Ectodermal cell (in vitro differentiated cells): ENCODE results near the gene RFC2.
A peak's percentile ranks its signal among the peaks of the same experiment; 100 is the strongest.

Experiments
- H3K27ac ChIP-seq: 2 replicates; pipeline ENCODE4 v1.7.0; 2013; ENCODE audit warnings: mild to moderate bottlenecking, low read depth, low read length; ENCODE audit not compliant: insufficient read depth, poor library complexity, severe bottlenecking
- H3K27me3 ChIP-seq: 2 replicates; pipeline ENCODE4 v1.7.0; 2013; ENCODE audit warnings: mild to moderate bottlenecking, low read length; ENCODE audit not compliant: insufficient read depth, control insufficient read depth, poor library complexity, severe bottlenecking
- H3K36me3 ChIP-seq: one replicate; pipeline ENCODE4 v1.7.0; 2013; ENCODE audit warnings: low read length; ENCODE audit not compliant: control insufficient read depth, insufficient read depth
- H3K4me1 ChIP-seq: one replicate; pipeline ENCODE4 v1.7.0; 2013; ENCODE audit warnings: low read length; ENCODE audit not compliant: control insufficient read depth, insufficient read depth
- H3K4me3 ChIP-seq: 2 replicates; pipeline ENCODE4 v1.7.0; 2013; ENCODE audit warnings: low read depth, low read length, control low read depth; ENCODE audit not compliant: insufficient read depth
- H3K9me3 ChIP-seq: 2 replicates; pipeline ENCODE4 v1.7.0; 2013; ENCODE audit warnings: mild to moderate bottlenecking, low read length, moderate library complexity; ENCODE audit not compliant: control insufficient read depth
- WGBS, 2 experiments: methylation state at CpG; one replicate each; pipeline ENCODE4 v1.1.7; 2013; ENCODE audit warnings: missing lambda C conversion rate in 2 of 2; 5-methylcytosine and 5-hydroxymethylcytosine counted together

Gene RFC2

GRCh38 chr7:74282748-74283459 lies 28.7 kb upstream of the RFC2 start:
- no peak overlapping the region for H3K27ac ChIP-seq
- WGBS, 2 experiments: 39 to 41% methylated on average over 14 of the region's 14 CpGs
- no peak overlapping the region for H3K4me3 ChIP-seq
- no peaks in the 10 kb centered on the region for H3K9me3 ChIP-seq
- H3K36me3 ChIP-seq: no peaks in the 10 kb centered on the region
- no peaks in the 10 kb centered on the region for H3K4me1 ChIP-seq
- H3K27me3 ChIP-seq: peaks cover 32% of the 10 kb centered on the region

GRCh38 chr7:74280985-74281384 lies 26.8 kb upstream of the RFC2 start:
- Histone ChIP-seq H3K36me3 (no peaks in the 10 kb centered on the region), H3K27me3 (peaks cover 19% of the 10 kb centered on the region), H3K4me1 (no peaks in the 10 kb centered on the region), H3K4me3 (no peak overlapping the region), H3K27ac (no peak overlapping the region), H3K9me3 (no peaks in the 10 kb centered on the region)
- WGBS, 2 experiments: 89% methylated on average over 8 of the region's 8 CpGs

GRCh38 chr7:74277636-74278035 lies 23.4 kb upstream of the RFC2 start:
- H3K27ac ChIP-seq: no peak overlapping the region
- 97 to 98% methylated on average over 4 of the region's 4 CpGs for whole genome bisulfite sequencing, 2 experiments
- no peaks in the 10 kb centered on the region for H3K4me1 ChIP-seq
- no peaks in the 10 kb centered on the region for H3K36me3 ChIP-seq
- H3K27me3 ChIP-seq: peaks cover under 1% of the 10 kb centered on the region
- no peaks in the 10 kb centered on the region for H3K9me3 ChIP-seq
- no peak overlapping the region for H3K4me3 ChIP-seq

- 53 to 56% methylated on average over 6 of the region's 6 CpGs for WGBS, 2 experiments
- no peaks in the 10 kb centered on the region for H3K27me3 ChIP-seq
- H3K4me3 ChIP-seq: no peak overlapping the region
- no peaks in the 10 kb centered on the region for H3K9me3 ChIP-seq
- no peaks in the 10 kb centered on the region for H3K4me1 ChIP-seq
- H3K27ac ChIP-seq: no peak overlapping the region
- no peaks in the 10 kb centered on the region for H3K36me3 ChIP-seq
Measured at GRCh38 chr7:74275401-74275881, 21.2 kb upstream of the RFC2 start.

GRCh38 chr7:74272305-74273038 lies 18.3 kb upstream of the RFC2 start:
- 55 to 66% methylated on average over 10 of the region's 10 CpGs for WGBS, 2 experiments
- Histone ChIP-seq H3K4me1 (no peaks in the 10 kb centered on the region), H3K9me3 (no peaks in the 10 kb centered on the region), H3K4me3 (no peak overlapping the region), H3K36me3 (no peaks in the 10 kb centered on the region), H3K27ac (no peak overlapping the region), H3K27me3 (no peaks in the 10 kb centered on the region)

GRCh38 chr7:74271742-74272141 lies 17.5 kb upstream of the RFC2 start:
- no peak overlapping the region for H3K27ac ChIP-seq
- H3K9me3 ChIP-seq: no peaks in the 10 kb centered on the region
- H3K27me3 ChIP-seq: no peaks in the 10 kb centered on the region
- no peaks in the 10 kb centered on the region for H3K36me3 ChIP-seq
- 95% methylated on average over 6 of the region's 6 CpGs for WGBS, 2 experiments
- H3K4me3 ChIP-seq: no peak overlapping the region
- H3K4me1 ChIP-seq: no peaks in the 10 kb centered on the region

- Histone ChIP-seq H3K27ac (no peak overlapping the region), H3K36me3 (no peaks in the 10 kb centered on the region), H3K4me1 (no peaks in the 10 kb centered on the region), H3K9me3 (no peaks in the 10 kb centered on the region), H3K27me3 (no peaks in the 10 kb centered on the region), H3K4me3 (peak overlapping the region; percentile 35)
- 2 to 4% methylated on average over 16 to 17 of the region's 17 CpGs for WGBS, 2 experiments
Measured at GRCh38 chr7:74269757-74270277, 15.6 kb upstream of the RFC2 start.

- 84 to 85% methylated on average over 13 of the region's 13 CpGs for WGBS, 2 experiments
- Histone ChIP-seq H3K36me3 (no peaks in the 10 kb centered on the region), H3K9me3 (no peaks in the 10 kb centered on the region), H3K4me3 (no peak overlapping the region), H3K4me1 (no peaks in the 10 kb centered on the region), H3K27me3 (no peaks in the 10 kb centered on the region), H3K27ac (no peak overlapping the region)
Measured at GRCh38 chr7:74267756-74268565, 13.8 kb upstream of the RFC2 start.

GRCh38 chr7:74266191-74266963 lies 12.2 kb upstream of the RFC2 start:
- H3K4me3 ChIP-seq: no peak overlapping the region

More at GRCh38 chr7:74266191-74266963, 12.2 kb upstream of the RFC2 start:
- H3K4me1 ChIP-seq: no peaks in the 10 kb centered on the region
- H3K27ac ChIP-seq: no peak overlapping the region
- 91 to 93% methylated on average over 6 to 7 of the region's 7 CpGs for WGBS, 2 experiments
- H3K27me3 ChIP-seq: no peaks in the 10 kb centered on the region
- no peaks in the 10 kb centered on the region for H3K36me3 ChIP-seq
- no peaks in the 10 kb centered on the region for H3K9me3 ChIP-seq
